Measurements from ENCODE around the gene RGL3. TPM values are rescaled to one million over a fixed set of nuclear protein-coding genes. Genes with fewer than 3 reads are reported as not detected.

The RGL3 gene
- total and polyA plus RNA-seq, 7 donors: 1.1 to 15.5 (median 2.0) TPM

DNA sequence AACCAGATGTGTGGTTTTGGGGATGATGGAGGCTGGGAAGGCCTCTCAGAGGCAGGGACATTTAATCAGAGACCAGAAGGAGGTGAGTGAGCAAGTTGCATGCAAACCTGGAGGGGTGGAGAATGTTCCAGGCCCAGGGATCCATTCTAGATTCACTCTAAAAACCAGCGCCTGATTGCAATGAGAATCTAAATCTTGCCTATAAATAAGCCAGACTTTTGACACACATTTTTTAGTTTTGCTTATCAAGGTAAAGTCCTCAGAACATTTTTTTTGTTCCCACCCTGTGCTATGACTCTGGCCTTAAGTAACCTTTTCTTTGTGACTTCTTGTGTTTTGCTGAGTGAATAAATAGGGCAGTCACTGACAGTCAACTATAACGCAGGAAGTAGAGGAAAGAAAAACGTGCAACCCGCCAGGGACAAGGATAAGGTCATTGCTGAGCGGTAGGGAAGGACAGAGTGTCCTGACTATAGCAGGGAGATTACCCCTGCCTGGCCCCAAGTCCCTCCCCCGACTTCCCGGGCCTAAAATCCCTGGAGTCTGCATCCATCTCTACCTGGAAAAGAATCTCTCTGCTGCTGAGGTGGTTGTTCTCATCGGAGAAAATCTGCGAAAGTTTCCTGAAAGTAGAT is 14.4 kb downstream of the RGL3 start:
- Histone ChIP-seq H3K9me3 (no peaks in the 10 kb centered on the region), H3K4me3 (no peak overlapping the region), H3K27ac (no peak overlapping the region), H3K4me1 (peaks cover 0 to 4% (median 0%) of the 10 kb centered on the region in 4 donors), H3K27me3 (peaks cover 0 to 34% (median 17%) of the 10 kb centered on the region in 3 donors), H3K36me3 (no peaks in the 10 kb centered on the region)
- intact Hi-C loops (cut with DNase I): no loop called here
- 67 to 68% methylated on average over 9 of the region's 9 CpGs for WGBS, 2 donors
- no peak for DNase-seq
- no peak for TF ChIP-seq EP300 (IDR thresholded peaks at IDR 0.05)
- no peak for TF ChIP-seq POLR2A (IDR thresholded peaks at IDR 0.05)
- no peak for TF ChIP-seq POLR2AphosphoS5 (IDR thresholded peaks at IDR 0.05)
- TF ChIP-seq, protein P1, sequence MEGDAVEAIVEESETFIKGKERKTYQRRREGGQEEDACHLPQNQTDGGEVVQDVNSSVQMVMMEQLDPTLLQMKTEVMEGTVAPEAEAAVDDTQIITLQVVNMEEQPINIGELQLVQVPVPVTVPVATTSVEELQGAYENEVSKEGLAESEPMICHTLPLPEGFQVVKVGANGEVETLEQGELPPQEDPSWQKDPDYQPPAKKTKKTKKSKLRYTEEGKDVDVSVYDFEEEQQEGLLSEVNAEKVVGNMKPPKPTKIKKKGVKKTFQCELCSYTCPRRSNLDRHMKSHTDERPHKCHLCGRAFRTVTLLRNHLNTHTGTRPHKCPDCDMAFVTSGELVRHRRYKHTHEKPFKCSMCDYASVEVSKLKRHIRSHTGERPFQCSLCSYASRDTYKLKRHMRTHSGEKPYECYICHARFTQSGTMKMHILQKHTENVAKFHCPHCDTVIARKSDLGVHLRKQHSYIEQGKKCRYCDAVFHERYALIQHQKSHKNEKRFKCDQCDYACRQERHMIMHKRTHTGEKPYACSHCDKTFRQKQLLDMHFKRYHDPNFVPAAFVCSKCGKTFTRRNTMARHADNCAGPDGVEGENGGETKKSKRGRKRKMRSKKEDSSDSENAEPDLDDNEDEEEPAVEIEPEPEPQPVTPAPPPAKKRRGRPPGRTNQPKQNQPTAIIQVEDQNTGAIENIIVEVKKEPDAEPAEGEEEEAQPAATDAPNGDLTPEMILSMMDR (IDR thresholded peaks at IDR 0.05): no peak

DNA sequence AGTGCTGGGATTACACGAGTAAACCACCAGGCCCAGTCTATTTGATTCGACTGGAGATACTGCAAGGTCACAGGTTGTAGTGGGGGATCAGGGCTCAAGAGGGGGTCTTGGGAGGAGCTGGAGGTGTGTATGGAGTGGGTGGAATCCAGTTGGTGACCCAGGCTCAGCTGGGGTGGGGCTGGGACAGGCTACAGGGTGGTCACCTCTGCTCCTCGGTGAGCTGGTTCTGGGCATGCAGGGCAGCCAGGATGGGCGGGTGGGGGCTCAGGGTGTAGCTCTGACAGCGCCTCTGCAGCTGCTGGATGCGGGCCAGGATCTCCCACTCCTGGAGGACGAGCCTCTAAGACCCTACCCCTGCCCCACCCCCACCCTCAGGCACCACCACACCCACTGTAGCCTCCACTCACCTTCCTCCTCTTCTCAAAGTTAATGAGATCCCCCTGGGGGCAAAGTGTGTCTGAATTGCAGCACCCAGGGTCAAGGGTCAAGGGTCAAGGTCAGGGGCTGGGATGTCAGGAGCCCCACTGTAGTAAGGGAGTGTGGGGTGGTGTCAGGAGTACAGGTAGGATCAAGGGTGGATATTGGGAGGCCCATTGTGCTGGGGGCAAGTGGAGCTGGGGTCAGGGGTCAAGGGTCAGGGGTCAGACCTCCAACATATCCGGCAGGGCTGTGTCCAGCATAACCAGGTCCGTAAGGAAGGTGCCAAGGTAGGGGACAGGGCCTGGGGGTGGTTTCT is 17.1 kb downstream of the RGL3 start:
- intact Hi-C loops (cut with DNase I): no loop called here
- DNase-seq: no peak
- H3K4me3 ChIP-seq: no peak overlapping the region
- peaks cover 0 to 4% (median 0%) of the 10 kb centered on the region in 4 donors for H3K4me1 ChIP-seq
- no peak overlapping the region for H3K27ac ChIP-seq
- WGBS, 2 donors: 84 to 86% methylated on average over 9 of the region's 9 CpGs
- peaks cover 0 to 13% (median 11%) of the 10 kb centered on the region in 3 donors for H3K27me3 ChIP-seq
- no peaks in the 10 kb centered on the region for H3K36me3 ChIP-seq
- H3K9me3 ChIP-seq: no peaks in the 10 kb centered on the region
- TF ChIP-seq, protein P1 (IDR thresholded peaks at IDR 0.05): no peak
- TF ChIP-seq POLR2A (IDR thresholded peaks at IDR 0.05) (no peak), EP300 (IDR thresholded peaks at IDR 0.05) (no peak), POLR2AphosphoS5 (IDR thresholded peaks at IDR 0.05) (no peak)

DNA sequence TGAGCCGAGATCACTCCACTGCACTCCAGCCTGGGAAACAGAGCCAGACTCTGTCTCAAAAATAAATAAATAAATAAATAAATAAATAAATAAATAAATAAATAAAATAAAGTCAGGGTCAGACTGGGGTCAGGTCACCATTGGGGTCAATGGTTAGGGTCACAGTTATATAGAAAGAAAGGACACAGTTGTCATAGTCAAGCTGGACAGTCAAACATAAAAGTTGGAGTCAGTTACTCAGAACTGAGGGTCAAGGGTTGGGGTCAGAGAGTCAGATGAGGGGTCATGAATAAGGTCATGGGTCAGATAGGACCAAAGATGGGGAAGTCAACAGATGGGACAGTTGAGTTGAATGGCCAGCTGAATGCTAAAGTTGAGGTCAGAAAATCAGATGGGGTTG is 18.3 kb downstream of the RGL3 start:
- WGBS, 2 donors: 68 to 84% methylated on average over 1 of the region's 1 CpG
- Histone ChIP-seq H3K27ac (no peak overlapping the region), H3K27me3 (peaks cover 0 to under 1% (median 0%) of the 10 kb centered on the region in 3 donors), H3K4me1 (no peaks in the 10 kb centered on the region), H3K36me3 (no peaks in the 10 kb centered on the region), H3K9me3 (no peaks in the 10 kb centered on the region), H3K4me3 (no peak overlapping the region)
- TF ChIP-seq POLR2A (IDR thresholded peaks at IDR 0.05): no peak
- TF ChIP-seq, protein P1 (IDR thresholded peaks at IDR 0.05): no peak
- no peak for TF ChIP-seq EP300 (IDR thresholded peaks at IDR 0.05)
- no peak for TF ChIP-seq POLR2AphosphoS5 (IDR thresholded peaks at IDR 0.05)
- intact Hi-C loops (cut with DNase I): no loop called here
- no peak for DNase-seq

DNA sequence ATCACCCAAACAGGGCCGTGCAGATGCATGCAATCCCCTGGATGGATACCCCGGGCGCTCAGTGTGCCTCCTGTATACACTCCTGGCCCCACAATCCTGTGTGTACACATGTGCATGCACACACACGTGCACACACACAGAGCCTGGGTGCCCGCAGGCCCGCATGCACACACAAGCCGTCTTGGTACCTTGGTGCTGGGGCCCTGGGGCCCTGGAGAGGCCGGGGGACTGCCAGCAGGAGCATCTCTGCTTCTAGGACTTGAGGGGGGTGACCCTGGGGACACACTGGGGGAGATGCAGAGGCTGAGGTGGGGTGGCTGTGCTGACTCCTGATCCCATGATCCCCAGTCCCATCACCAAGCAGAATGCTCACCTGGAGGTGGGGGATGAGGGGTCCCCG is 19.4 kb downstream of the RGL3 start:
- DNase-seq: no peak
- H3K4me3 ChIP-seq: no peak overlapping the region
- WGBS, 2 donors: 92 to 94% methylated on average over 9 of the region's 9 CpGs
- H3K9me3 ChIP-seq: no peaks in the 10 kb centered on the region
- TF ChIP-seq EP300 (IDR thresholded peaks at IDR 0.05) (no peak), POLR2A (IDR thresholded peaks at IDR 0.05) (no peak), POLR2AphosphoS5 (IDR thresholded peaks at IDR 0.05) (no peak)
- TF ChIP-seq, protein P1 (IDR thresholded peaks at IDR 0.05): no peak
- H3K36me3 ChIP-seq: no peaks in the 10 kb centered on the region
- H3K27ac ChIP-seq: no peak overlapping the region
- no peaks in the 10 kb centered on the region for H3K27me3 ChIP-seq
- no peaks in the 10 kb centered on the region for H3K4me1 ChIP-seq
- intact Hi-C loops (cut with DNase I): no loop called here
